Memory B cell (primary cell): ENCODE measurements around the gene HEG1.

Experiments
- ATAC-seq: fragments of 150-1000 bp; cut with Tn5 transposase; 2 replicates; pipeline ENCODE4 v1.10.0; 2021; ENCODE audit warnings: low read depth, mild to moderate bottlenecking, moderate library complexity
- DNase-seq, 2 donors: peaks; one replicate each; pipeline ENCODE4 v3.0.0; 2022; ENCODE audit warnings: low spot score in 2 of 2
- H3K27ac Mint-ChIP-seq: one replicate; pipeline ENCODE4 v1.8.0; 2022; ENCODE audit warnings: mild to moderate bottlenecking, moderate library complexity, mixed read lengths
- H3K27me3 Mint-ChIP-seq: one replicate; pipeline ENCODE4 v1.8.0; 2022; ENCODE audit warnings: mixed read lengths
- H3K36me3 Mint-ChIP-seq: one replicate; pipeline ENCODE4 v1.8.0; 2022; ENCODE audit warnings: mild to moderate bottlenecking, mixed read lengths
- H3K4me1 Mint-ChIP-seq: one replicate; pipeline ENCODE4 v1.8.0; 2022; ENCODE audit warnings: mixed read lengths
- H3K4me3 Mint-ChIP-seq: one replicate; pipeline ENCODE4 v1.8.0; 2022; ENCODE audit warnings: mild to moderate bottlenecking, moderate library complexity, mixed read lengths
- H3K9me3 Mint-ChIP-seq: one replicate; pipeline ENCODE4 v1.8.0; 2022; ENCODE audit warnings: mixed read lengths

The HEG1 gene

DNA sequence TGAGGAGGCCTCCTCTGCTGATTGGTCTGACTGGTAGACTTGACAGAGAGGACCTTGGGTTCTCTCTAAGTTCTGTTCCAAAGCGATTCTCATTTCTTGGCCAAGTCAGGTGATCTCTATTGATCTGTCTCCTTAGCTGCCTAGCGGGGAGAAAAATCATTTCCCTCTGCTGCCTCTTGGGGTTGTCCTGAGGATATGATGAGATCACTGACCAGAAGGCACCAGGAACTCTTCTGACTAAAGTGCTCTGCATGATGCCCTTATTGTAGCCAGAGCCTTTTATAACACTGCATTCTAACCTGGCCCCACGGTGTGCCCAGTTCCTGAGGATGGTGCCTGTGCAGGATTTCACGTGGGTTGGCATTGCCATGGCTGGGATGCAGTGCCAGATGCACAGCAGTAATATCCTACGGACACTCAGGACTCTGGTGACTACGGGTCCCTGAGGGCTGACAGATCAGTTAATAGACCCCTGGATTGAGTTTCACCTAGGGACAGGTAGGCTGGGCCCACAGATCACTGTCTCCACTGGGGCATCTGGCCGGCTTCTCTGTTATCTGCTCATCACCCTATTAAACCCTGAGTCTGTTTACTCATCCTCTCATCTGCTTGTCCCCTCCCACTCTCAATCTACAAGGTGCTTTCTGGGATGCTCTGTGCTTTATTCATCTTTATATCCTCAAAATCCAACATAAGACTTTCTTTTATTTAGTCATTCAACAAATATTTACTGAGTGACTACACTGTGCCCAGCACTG, 3.9 kb upstream of the HEG1 start:
- peaks cover 5% of the 10 kb centered on the region for H3K4me1 Mint-ChIP-seq
- no peak for ATAC-seq
- no peak overlapping the region for H3K4me3 Mint-ChIP-seq
- H3K27ac Mint-ChIP-seq = no peak overlapping the region
- no peaks in the 10 kb centered on the region for H3K36me3 Mint-ChIP-seq
- H3K9me3 Mint-ChIP-seq = no peaks in the 10 kb centered on the region
- peaks cover 13% of the 10 kb centered on the region for H3K27me3 Mint-ChIP-seq
- no peak for DNase-seq

DNA sequence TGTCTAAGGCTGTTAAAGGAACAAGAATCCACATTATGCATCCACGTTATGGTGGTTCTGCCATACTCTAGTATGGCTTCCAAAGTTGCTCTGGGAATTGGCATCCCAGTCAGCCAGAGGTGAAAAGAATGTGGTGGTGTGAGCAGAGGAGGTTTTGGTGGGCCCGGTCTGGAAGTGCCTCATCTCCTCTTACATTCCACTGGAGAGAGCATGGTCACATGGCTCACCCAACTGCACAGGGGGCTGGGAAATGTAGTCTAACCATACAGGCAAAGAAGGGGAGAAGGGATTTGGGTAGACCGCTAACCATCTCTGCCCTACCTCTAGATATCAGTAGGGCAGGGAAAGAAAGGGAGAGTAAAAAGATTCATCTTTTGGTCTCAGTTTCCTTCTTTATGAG, 3.2 kb upstream of the HEG1 start:
- peaks cover 10% of the 10 kb centered on the region for H3K4me1 Mint-ChIP-seq
- no peak overlapping the region for H3K27ac Mint-ChIP-seq
- DNase-seq (no peak), ATAC-seq (no peak)
- H3K27me3 Mint-ChIP-seq = peaks cover 13% of the 10 kb centered on the region
- H3K36me3 Mint-ChIP-seq = no peaks in the 10 kb centered on the region
- H3K9me3 Mint-ChIP-seq = no peaks in the 10 kb centered on the region
- no peak overlapping the region for H3K4me3 Mint-ChIP-seq

DNA sequence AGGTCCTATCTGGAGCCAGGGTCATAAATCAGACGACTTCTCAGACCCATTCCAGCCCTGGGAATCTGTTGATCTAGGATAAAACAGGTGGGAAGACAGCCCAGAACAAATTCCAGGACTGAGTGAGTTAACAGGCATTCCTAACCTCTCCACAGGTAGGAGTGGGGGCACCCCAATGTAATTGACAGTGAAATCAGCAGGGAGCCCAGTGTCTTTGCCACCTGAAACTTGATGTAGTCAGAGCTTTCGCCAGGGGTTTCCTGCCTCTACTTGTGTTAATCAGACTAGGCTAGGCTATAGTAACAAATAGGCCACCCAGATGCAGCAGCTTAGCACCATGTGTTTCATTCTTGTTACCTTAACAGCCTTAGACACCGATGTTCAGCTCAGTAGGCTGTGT, 2.7 kb upstream of the HEG1 start:
- no peaks in the 10 kb centered on the region for H3K9me3 Mint-ChIP-seq
- no peak for DNase-seq
- H3K4me1 Mint-ChIP-seq = peaks cover 12% of the 10 kb centered on the region
- no peak for ATAC-seq
- H3K27me3 Mint-ChIP-seq = peaks cover 11% of the 10 kb centered on the region
- no peak overlapping the region for H3K4me3 Mint-ChIP-seq
- no peak overlapping the region for H3K27ac Mint-ChIP-seq
- no peaks in the 10 kb centered on the region for H3K36me3 Mint-ChIP-seq

DNA sequence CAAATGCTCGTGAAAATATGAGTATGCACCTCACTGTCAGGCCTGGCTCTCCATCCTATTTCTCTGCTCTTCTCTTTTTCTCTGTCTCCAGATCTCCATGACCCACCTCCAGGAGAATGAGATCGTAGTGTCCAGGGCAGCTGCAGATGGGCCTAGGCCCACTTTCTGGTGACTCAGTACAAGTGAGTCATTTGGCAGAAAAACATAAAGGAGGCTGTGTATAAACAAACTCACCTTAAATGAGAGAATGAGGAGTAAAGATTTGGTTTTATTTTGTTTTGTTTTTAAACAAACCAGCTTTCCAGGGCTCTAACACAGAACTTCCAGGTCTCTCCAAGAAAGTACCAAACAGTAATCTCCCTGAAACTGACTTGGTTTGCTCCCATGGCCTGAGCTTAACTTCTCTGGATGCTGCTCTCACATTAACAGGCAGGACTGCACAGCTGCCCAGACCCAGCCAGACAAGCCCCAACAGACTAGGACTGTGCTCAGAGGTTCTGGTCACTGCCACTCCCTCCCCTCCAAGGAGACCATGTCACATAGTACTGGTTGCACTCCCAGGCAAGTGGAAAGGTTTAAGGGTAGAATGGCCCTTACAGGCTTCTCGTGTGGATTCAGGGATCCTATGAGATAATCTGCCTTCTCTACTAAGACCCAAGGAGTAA, 1.5 kb upstream of the HEG1 start:
- H3K4me3 Mint-ChIP-seq = peak overlapping the region; percentile 21
- peaks cover 10% of the 10 kb centered on the region for H3K27me3 Mint-ChIP-seq
- DNase-seq = no peak
- no peaks in the 10 kb centered on the region for H3K36me3 Mint-ChIP-seq
- H3K9me3 Mint-ChIP-seq = no peaks in the 10 kb centered on the region
- ATAC-seq = no peak
- H3K27ac Mint-ChIP-seq = no peak overlapping the region
- H3K4me1 Mint-ChIP-seq = peaks cover 23% of the 10 kb centered on the region

DNA sequence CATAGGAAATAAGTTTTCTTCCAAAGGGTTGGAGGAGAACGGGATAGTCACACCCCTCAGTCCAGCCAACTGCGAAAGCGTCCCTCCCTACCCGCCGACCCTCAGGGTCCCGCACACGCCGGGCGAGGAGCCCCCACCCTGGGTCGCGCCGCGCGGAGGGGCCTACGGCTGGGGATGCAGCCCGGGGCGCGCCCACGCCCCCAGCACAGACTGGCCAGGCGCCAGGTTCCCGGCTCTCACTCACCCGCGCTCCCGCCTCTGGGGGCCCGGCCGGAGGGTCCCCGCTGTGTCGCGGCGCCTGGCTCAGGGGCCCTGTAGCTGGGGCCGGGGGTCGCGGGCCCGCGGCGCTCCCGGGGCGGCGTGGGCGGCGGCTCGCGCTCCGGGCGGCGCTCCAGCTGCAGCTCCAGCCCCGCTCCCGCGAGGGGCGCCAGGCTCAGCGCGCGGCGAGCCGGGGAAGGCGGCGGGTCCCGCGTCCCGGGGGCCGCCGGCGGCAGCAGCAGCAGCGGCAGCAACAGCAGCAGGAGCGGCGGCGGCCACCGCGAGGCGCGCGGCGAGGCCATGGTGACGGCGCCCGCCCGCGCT, 375 bp downstream of the HEG1 start:
- peak overlapping the region; percentile 89 for H3K27ac Mint-ChIP-seq
- DNase-seq (peak in 1 of 2 donors; percentile 14), ATAC-seq (peak; percentile 51)
- peaks cover 2% of the 10 kb centered on the region for H3K27me3 Mint-ChIP-seq
- H3K9me3 Mint-ChIP-seq = no peaks in the 10 kb centered on the region
- H3K4me3 Mint-ChIP-seq = peak overlapping the region; percentile 95
- H3K36me3 Mint-ChIP-seq = no peaks in the 10 kb centered on the region
- peaks cover 32% of the 10 kb centered on the region for H3K4me1 Mint-ChIP-seq

DNA sequence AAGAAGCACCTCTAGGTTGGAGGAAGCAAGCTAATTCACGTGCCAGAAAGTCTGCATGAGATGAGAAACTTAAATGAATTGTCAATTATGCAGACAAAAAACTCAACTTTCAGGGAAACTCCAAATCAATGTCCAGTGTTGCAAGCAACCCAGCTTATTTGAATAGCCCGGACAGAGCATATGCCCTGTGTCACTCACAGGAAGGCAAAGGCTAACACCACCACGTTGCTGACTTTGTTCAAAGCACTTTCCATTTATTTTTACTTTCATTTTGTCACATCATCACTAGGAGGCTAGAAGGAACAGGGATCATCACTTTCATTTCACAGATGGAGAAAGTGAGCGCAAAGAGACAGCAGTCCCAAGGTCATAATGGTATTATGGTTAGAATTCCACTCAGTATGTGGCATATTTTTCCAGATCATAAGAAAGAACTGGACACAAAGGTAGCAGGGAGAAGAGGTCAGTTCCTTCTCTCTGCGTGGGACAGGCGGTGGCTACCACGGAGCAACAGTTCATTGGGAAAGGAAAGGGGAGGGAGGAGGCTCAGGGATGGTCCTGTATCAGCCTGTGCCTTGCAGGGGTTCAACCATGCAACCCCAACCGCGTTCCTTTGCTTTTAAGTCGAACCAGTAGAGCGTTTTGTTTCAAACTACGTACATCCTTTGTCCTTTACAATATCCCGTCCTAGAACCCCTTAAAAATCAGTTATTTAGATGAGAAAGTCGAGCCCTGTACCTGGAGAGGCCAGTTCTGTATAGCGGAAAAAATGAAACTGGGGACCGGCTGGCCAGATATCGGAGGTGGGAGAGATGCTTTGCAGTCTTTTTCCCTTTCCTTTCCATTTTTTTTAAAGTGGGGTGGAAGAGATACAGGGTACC, 1.1 kb downstream of the HEG1 start:
- no peaks in the 10 kb centered on the region for H3K27me3 Mint-ChIP-seq
- peak; percentile 17 for ATAC-seq
- DNase-seq = no peak
- H3K9me3 Mint-ChIP-seq = no peaks in the 10 kb centered on the region
- peak overlapping the region; percentile 95 for H3K4me3 Mint-ChIP-seq
- no peaks in the 10 kb centered on the region for H3K36me3 Mint-ChIP-seq
- H3K4me1 Mint-ChIP-seq = peaks cover 34% of the 10 kb centered on the region
- peak overlapping the region; percentile 89 for H3K27ac Mint-ChIP-seq

DNA sequence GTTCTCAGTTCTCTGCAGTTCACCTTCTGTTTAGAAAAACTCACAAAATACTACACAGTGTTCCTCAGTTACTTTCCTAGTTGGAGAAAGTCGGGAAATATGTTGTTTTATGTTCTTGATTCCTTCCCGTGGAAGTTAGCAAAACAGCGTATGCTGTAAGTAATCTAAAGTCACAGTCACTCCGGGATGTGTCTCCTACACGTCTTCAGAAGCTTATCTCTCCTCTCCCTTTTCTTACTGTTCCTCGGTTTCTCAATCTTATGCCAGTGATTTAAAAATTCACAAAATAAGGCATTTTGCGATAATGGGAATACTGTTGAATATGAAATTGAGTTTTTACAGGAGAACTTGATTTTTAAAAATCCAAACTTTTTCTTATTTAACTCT, 1.7 kb downstream of the HEG1 start:
- no peak for ATAC-seq
- DNase-seq = no peak
- Mint-ChIP-seq H3K4me3 (peak overlapping the region; percentile 95), H3K4me1 (peaks cover 36% of the 10 kb centered on the region), H3K27ac (peak overlapping the region; percentile 89), H3K27me3 (no peaks in the 10 kb centered on the region), H3K9me3 (no peaks in the 10 kb centered on the region), H3K36me3 (no peaks in the 10 kb centered on the region)

DNA sequence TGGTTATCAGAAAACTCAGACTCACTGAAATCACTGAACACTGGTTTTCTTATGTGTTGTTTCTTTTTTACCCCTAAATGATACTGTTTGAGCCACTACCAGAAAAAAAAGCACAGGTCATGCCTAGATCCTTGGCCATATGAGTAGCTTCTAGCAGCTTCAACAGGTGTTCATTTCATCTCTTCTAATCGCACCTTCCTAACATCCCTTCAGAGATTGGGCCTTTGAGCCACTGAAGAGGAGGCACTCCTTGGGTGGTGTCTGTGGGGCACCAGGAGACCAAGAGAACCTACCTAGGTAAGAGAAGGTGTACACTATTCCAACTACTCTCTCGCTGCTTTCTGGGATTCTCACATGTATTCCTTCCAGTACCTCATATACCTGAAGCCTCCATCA, 2.5 kb downstream of the HEG1 start:
- H3K27ac Mint-ChIP-seq = peak overlapping the region; percentile 89
- H3K27me3 Mint-ChIP-seq = no peaks in the 10 kb centered on the region
- H3K4me1 Mint-ChIP-seq = peaks cover 39% of the 10 kb centered on the region
- H3K9me3 Mint-ChIP-seq = no peaks in the 10 kb centered on the region
- peak overlapping the region; percentile 40 for H3K4me3 Mint-ChIP-seq
- ATAC-seq (no peak), DNase-seq (no peak)
- H3K36me3 Mint-ChIP-seq = no peaks in the 10 kb centered on the region

DNA sequence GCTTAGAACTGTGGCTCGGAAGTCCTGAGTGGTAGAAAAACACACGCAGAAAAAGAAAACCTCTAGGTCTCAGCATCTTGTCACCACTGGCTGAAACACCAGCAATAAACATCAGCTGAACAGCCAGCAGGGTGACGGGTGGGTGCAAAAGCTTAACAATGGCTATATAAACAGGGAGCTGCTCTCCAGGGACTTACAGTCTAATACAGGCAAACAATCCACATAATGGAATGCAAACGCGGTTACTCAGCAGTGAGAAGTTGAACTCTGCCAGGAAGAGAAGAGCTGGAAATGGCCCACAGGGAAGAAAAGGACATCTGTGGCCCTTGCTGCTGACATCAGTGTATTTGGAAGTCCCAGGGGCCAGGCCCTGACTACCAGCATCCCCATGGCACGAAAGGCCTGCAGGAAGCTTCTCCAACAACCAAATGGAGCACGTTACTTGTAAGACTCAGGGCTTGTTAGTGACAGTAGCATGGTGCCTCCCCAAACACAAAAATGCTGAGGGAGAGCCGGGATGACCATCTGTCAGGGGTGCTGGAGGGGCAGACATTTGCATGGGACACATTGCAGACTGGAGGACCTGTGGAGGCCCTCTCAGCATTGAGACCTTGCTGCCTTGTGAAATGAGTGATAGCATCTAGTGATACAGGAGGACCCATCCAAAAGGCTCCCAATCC, 3.0 kb downstream of the HEG1 start:
- DNase-seq (no peak), ATAC-seq (no peak)
- H3K4me3 Mint-ChIP-seq = peak overlapping the region; percentile 74
- H3K4me1 Mint-ChIP-seq = peaks cover 40% of the 10 kb centered on the region
- H3K27me3 Mint-ChIP-seq = no peaks in the 10 kb centered on the region
- H3K9me3 Mint-ChIP-seq = no peaks in the 10 kb centered on the region
- H3K36me3 Mint-ChIP-seq = peaks cover under 1% of the 10 kb centered on the region
- peak overlapping the region; percentile 89 for H3K27ac Mint-ChIP-seq

DNA sequence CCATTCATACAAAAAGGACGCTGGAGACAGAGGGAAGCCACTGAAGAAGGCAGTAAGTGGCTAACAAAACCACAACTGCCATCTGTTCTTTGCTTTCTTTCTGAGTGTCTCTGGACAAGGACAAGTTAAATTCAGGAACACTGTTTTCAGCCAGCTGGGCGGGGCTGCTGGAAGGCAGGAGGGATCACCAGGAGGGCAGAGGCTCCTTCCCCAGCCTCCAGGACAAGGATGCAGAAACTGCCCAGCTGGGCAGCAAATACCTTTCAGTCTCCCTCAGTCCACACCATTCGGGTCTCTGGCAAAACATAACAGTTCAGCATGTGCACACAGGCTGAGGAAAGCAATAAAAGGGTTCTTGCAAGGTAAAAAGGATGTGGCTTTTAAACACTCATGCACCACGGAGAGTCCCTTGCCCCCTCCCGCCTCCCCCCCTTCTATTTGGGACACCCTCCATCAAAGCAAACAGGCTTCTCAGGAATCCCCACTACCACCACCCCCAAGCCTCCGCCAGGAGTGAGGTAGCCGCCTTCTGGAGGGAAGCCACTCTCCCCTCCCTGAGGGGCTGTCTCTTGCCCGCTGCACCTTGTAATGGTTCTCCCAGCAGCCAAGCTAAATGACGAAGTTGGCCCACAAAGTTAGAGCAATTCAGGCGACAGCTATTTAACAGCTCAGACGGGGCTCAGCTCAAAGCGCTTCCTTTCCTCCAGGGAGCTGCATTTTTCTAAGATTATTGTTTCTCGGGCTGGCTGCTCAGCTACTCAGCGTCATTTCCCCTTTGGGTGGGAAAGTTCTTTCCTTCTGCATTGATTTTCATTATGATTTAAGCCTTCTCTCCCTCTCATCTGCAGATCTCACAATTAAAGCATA, 3.8 kb downstream of the HEG1 start:
- Mint-ChIP-seq H3K9me3 (no peaks in the 10 kb centered on the region), H3K4me3 (peak overlapping the region; percentile 74), H3K27me3 (no peaks in the 10 kb centered on the region), H3K27ac (peak overlapping the region; percentile 89), H3K36me3 (peaks cover 2% of the 10 kb centered on the region), H3K4me1 (peaks cover 42% of the 10 kb centered on the region)
- ATAC-seq (peak; percentile 33), DNase-seq (no peak)

DNA sequence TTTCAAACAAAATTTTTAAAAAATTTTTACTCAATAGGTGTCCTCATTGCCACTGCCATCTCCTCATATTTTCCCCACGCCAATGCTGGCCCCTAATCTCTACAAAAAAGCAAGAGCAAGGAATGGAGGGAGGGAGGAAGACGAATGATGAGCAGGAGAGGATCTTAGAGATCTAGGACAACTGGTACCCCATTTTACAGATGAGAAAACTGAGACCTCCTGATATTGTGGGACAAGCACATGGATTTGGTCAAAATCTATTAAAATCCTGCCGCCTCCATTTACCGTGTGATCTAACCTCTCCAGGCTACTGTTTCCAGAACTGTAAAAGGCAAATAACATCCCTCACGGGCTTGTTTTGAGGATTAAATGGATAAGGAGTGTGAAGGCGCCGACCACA, 4.6 kb downstream of the HEG1 start:
- DNase-seq (no peak), ATAC-seq (no peak)
- H3K4me1 Mint-ChIP-seq = peaks cover 42% of the 10 kb centered on the region
- no peaks in the 10 kb centered on the region for H3K27me3 Mint-ChIP-seq
- H3K4me3 Mint-ChIP-seq = no peak overlapping the region
- peaks cover 2% of the 10 kb centered on the region for H3K36me3 Mint-ChIP-seq
- no peaks in the 10 kb centered on the region for H3K9me3 Mint-ChIP-seq
- peak overlapping the region; percentile 89 for H3K27ac Mint-ChIP-seq

DNA sequence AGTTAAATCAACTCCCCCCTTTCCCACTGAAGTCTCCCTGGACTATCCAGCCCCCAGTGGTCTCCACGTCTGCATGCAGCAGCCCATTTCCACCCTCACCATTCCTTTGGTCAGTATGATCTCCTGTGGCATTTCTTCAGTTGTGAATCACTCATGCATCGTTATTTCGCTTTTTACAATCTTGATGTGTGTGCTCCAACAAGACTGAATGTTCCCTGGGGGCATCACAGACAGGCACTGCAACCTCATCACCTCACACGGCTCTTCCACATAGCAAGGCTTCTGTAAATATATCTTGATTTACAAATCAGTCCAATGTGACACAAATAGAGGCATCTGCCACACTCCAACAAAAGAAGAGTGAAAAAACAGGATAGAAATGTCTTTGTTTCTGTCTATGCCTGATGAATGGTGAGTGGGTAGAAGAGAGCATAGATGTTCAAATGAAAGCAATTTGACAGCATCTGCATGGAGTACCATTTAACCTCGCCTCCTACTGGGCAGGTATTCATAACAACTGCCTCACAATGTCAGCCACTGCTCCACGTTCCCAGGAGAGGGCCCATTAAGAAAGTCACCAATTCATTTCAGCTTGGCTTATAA, 5.2 kb downstream of the HEG1 start:
- peaks cover 2% of the 10 kb centered on the region for H3K36me3 Mint-ChIP-seq
- DNase-seq = no peak
- no peak for ATAC-seq
- H3K4me3 Mint-ChIP-seq = no peak overlapping the region
- no peaks in the 10 kb centered on the region for H3K27me3 Mint-ChIP-seq
- no peaks in the 10 kb centered on the region for H3K9me3 Mint-ChIP-seq
- no peak overlapping the region for H3K27ac Mint-ChIP-seq
- peaks cover 42% of the 10 kb centered on the region for H3K4me1 Mint-ChIP-seq
